WTC11 (cell line): ENCODE measurements around the gene MUC4. TPM values are rescaled to one million over a fixed set of nuclear protein-coding genes. Genes with fewer than 3 reads are reported as not detected.

Experiments used
- ATAC-seq: fragments of 200-7000 bp; cut with Tn5 transposase; 2 replicates; pipeline ENCODE4 v1.10.0; 2021; ENCODE audit warnings: mild to moderate bottlenecking, moderate library complexity
- CTCF ChIA-PET: fragments of 300-600 bp; sonication (Branson Sonifier 250); formaldehyde crosslinking; loops from one replicate; lab custom pipeline; 2021; ENCODE audit warnings: antibody characterized with exemption; lab: Charles Lee
- POLR2A ChIA-PET: fragments of 350-600 bp; sonication (Branson Sonifier 250); formaldehyde crosslinking; loops from one replicate; lab custom pipeline; 2021; ENCODE audit warnings: antibody characterized with exemption; lab: Charles Lee
- DNase-seq: peaks from one replicate; pipeline ENCODE4 v3.0.0; 2021; ENCODE audit warnings: low spot score
- H3K27ac Mint-ChIP-seq: 2 replicates; pipeline ENCODE4 v1.8.0; 2021; ENCODE audit warnings: mixed read lengths
- H3K27me3 Mint-ChIP-seq: 2 replicates; pipeline ENCODE4 v1.8.0; 2021; ENCODE audit warnings: low read depth, mild to moderate bottlenecking, moderate library complexity, mixed read lengths
- H3K36me3 Mint-ChIP-seq: 2 replicates; pipeline ENCODE4 v1.8.0; 2021; ENCODE audit warnings: mixed read lengths
- H3K4me1 Mint-ChIP-seq: 2 replicates; pipeline ENCODE4 v1.8.0; 2022; ENCODE audit warnings: mixed read lengths
- H3K4me3 Mint-ChIP-seq: 2 replicates; pipeline ENCODE4 v1.8.0; 2021; ENCODE audit warnings: mild to moderate bottlenecking, moderate library complexity, mixed read lengths
- H3K9me3 Mint-ChIP-seq: 2 replicates; pipeline ENCODE4 v1.8.0; 2021; ENCODE audit warnings: mixed read lengths
- ATF3 ChIP-seq: sonication (generic); formaldehyde crosslinking; conservative IDR thresholded peaks from 2 replicates; pipeline ENCODE4 v1.8.1; 2022; ENCODE audit warnings: mild to moderate bottlenecking, missing genetic modification reagents
- FOXK1 ChIP-seq: sonication (generic); formaldehyde crosslinking; IDR thresholded peaks from 2 replicates; pipeline ENCODE4 v1.8.0; 2022; ENCODE audit warnings: mild to moderate bottlenecking, moderate library complexity, missing genetic modification reagents
- FOXP1 ChIP-seq: sonication (generic); formaldehyde crosslinking; IDR thresholded peaks from 2 replicates; pipeline ENCODE4 v1.8.0; 2022; ENCODE audit warnings: missing genetic modification reagents, mild to moderate bottlenecking, moderate library complexity, borderline replicate concordance
- IRF2 ChIP-seq: sonication (generic); formaldehyde crosslinking; IDR thresholded peaks from 2 replicates; pipeline ENCODE4 v1.8.0; 2022; ENCODE audit warnings: low read depth, missing genetic modification reagents, borderline replicate concordance
- MYBL2 ChIP-seq: sonication (generic); formaldehyde crosslinking; IDR thresholded peaks from 2 replicates; pipeline ENCODE4 v1.8.1; 2023; ENCODE audit warnings: mild to moderate bottlenecking, moderate library complexity, missing genetic modification reagents
- NFYB ChIP-seq: sonication (generic); formaldehyde crosslinking; conservative IDR thresholded peaks from 2 replicates; pipeline ENCODE4 v1.8.0; 2022; ENCODE audit warnings: low read depth, missing genetic modification reagents
- NR2C2 ChIP-seq: sonication (generic); formaldehyde crosslinking; IDR thresholded peaks from 2 replicates; pipeline ENCODE4 v1.8.0; 2022; ENCODE audit warnings: mild to moderate bottlenecking, missing genetic modification reagents
- STAT6 ChIP-seq: sonication (generic); formaldehyde crosslinking; conservative IDR thresholded peaks from 2 replicates; pipeline ENCODE4 v1.8.1; 2023; ENCODE audit warnings: mild to moderate bottlenecking, low read depth, missing genetic modification reagents, moderate library complexity
- ZNF317 ChIP-seq: sonication (generic); formaldehyde crosslinking; IDR thresholded peaks from 2 replicates; pipeline ENCODE4 v1.8.1; 2023; ENCODE audit warnings: low read depth, mild to moderate bottlenecking, moderate library complexity, missing genetic modification reagents, borderline replicate concordance
- total RNA-seq: library from RNA; stranded (reverse); gene quantifications from 3 replicates; pipeline ENCODE4 v1.2.3, GENCODE V29; 2021
- TF ChIP-seq, protein P1 (sequence below): fragments of 250-450 bp; sonication (Bioruptor Pico); IDR thresholded peaks from 2 replicates; pipeline ENCODE4 v1.9.0; 2021; ENCODE audit warnings: mild to moderate bottlenecking
- TF ChIP-seq, protein P2 (sequence below): sonication (generic); formaldehyde crosslinking; IDR thresholded peaks from 2 replicates; pipeline ENCODE4 v1.8.0; 2023; ENCODE audit warnings: missing genetic modification reagents, mild to moderate bottlenecking, borderline replicate concordance
- TF ChIP-seq, protein P3 (sequence below): sonication (generic); formaldehyde crosslinking; IDR thresholded peaks from 2 replicates; pipeline ENCODE4 v1.8.1; 2022; ENCODE audit warnings: missing genetic modification reagents, borderline replicate concordance

The MUC4 gene
- total RNA-seq, 1 experiment from 2014 or later: 2.1 TPM

DNA sequence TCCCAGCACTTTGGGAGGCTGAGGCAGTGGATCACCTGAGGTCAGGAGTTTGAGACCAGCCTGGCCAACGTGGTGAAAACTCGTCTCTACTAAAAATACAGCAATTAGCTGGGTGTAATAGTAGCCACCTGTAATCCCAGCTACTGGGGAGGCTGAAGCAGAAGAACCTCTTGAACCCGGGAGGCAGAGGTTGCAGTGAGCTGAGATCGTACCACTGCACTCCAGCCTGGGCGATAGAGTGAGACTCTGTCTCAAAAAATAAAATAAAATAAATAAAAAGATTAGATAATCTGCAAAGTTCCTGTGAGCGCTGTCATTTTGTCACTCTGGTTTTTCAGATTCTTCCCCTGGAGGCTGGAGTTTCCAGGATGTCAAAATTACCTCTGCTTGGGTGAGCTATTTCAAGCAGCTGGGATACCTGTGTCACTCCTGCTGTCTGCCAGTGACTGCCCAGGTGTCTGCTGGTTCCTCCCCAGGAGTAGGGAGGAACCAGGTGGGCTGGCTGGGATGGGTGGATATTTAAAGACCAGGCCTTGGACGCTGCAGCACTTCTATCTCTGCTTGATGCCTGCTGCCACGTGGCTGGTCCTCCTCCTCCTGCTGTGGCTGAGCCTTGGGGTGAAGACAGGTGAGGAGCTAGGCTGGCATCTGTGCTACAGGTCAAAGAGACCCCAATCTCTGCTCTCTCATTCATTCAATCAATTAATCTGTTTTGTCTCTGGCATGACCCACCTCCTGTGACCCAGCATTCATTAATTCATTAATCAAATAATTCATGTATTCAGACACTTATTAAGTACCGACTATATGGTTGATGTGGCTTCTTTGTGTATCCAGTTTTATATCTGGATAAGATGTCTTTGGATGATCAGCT, 110.5 kb downstream of the MUC4 start:
- ChIA-PET CTCF (interaction anchor here (1.6 kb wide), 1 partner anchor 193 kb away, joined by 3 read pairs; no protein-coding TSS in a partner anchor), POLR2A (no interaction called here)
- no peak overlapping the region for H3K27ac Mint-ChIP-seq

GRCh38 chr3:195700319-195700718, 111.4 kb downstream of the MUC4 start:
- Mint-ChIP-seq H3K4me1 (peaks cover 41% of the 10 kb centered on the region), H3K27ac (no peak overlapping the region), H3K36me3 (no peaks in the 10 kb centered on the region; the same call in 1 of the 2 replicates), H3K27me3 (peaks cover 7% of the 10 kb centered on the region; the same call in 1 of the 2 replicates), H3K4me3 (no peak overlapping the region), H3K9me3 (no peaks in the 10 kb centered on the region)
- TF ChIP-seq STAT6 (CRISPR knock-in tag): no peak
- 0 out of 2 replicates have a peak, but pooled peaks have one; percentile 31 for TF ChIP-seq FOXP1 (CRISPR knock-in tag)
- POLR2A ChIA-PET: interaction anchor here (0.6 kb wide), 1 partner anchor 30 kb away, joined by 3 read pairs; no protein-coding TSS in a partner anchor
- no peak for ATAC-seq
- CTCF ChIA-PET: no interaction called here
- no peak for DNase-seq

More for the DNA sequence above, 110.5 kb downstream of the MUC4 start:
- TF ChIP-seq, protein P1, sequence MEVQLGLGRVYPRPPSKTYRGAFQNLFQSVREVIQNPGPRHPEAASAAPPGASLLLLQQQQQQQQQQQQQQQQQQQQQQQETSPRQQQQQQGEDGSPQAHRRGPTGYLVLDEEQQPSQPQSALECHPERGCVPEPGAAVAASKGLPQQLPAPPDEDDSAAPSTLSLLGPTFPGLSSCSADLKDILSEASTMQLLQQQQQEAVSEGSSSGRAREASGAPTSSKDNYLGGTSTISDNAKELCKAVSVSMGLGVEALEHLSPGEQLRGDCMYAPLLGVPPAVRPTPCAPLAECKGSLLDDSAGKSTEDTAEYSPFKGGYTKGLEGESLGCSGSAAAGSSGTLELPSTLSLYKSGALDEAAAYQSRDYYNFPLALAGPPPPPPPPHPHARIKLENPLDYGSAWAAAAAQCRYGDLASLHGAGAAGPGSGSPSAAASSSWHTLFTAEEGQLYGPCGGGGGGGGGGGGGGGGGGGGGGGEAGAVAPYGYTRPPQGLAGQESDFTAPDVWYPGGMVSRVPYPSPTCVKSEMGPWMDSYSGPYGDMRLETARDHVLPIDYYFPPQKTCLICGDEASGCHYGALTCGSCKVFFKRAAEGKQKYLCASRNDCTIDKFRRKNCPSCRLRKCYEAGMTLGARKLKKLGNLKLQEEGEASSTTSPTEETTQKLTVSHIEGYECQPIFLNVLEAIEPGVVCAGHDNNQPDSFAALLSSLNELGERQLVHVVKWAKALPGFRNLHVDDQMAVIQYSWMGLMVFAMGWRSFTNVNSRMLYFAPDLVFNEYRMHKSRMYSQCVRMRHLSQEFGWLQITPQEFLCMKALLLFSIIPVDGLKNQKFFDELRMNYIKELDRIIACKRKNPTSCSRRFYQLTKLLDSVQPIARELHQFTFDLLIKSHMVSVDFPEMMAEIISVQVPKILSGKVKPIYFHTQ: 0 out of 2 replicates have a peak, but pooled peaks have one; percentile 24
- no peak for TF ChIP-seq MYBL2 (CRISPR knock-in tag)
- H3K36me3 Mint-ChIP-seq: no peaks in the 10 kb centered on the region; the same call in 1 of the 2 replicates
- no peak for DNase-seq
- no peak overlapping the region for H3K4me3 Mint-ChIP-seq
- H3K27me3 Mint-ChIP-seq: peaks cover 9% of the 10 kb centered on the region
- H3K9me3 Mint-ChIP-seq: peaks cover 1% of the 10 kb centered on the region; the same call in 1 of the 2 replicates
- ATAC-seq: no peak
- H3K4me1 Mint-ChIP-seq: peaks cover 47% of the 10 kb centered on the region

DNA sequence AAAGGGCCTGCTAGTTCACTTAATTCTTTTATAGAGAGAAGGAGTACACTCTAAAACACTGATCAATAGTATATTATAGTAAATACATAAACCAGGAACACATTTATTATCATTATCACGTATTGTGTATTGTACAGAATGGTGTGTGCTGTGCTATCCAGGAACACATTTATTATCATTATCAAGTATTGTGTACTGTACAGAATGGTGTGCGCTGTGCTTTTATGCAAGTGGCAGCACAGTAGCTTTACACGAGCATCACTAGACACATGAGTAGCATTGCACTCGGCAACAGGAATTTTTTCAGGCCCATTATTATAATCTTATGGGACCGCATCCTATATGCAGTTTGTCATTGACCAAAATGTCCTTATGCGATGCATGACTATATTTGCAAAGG, 111.9 kb downstream of the MUC4 start:
- ChIA-PET CTCF (no interaction called here), POLR2A (interaction anchor here (0.6 kb wide), 1 partner anchor 30 kb away, joined by 3 read pairs; no protein-coding TSS in a partner anchor)
- Mint-ChIP-seq H3K4me3 (no peak overlapping the region), H3K27ac (no peak overlapping the region), H3K9me3 (no peaks in the 10 kb centered on the region), H3K36me3 (no peaks in the 10 kb centered on the region; the same call in 1 of the 2 replicates), H3K4me1 (peaks cover 37% of the 10 kb centered on the region)
- ATAC-seq: no peak
- no peak for TF ChIP-seq FOXK1 (CRISPR knock-in tag)
- TF ChIP-seq ATF3 (CRISPR knock-in tag): no peak
- TF ChIP-seq IRF2 (CRISPR knock-in tag): no peak
- no peak for TF ChIP-seq NR2C2 (CRISPR knock-in tag)
- no peak for TF ChIP-seq ZNF317 (CRISPR knock-in tag)
- TF ChIP-seq, protein P2, sequence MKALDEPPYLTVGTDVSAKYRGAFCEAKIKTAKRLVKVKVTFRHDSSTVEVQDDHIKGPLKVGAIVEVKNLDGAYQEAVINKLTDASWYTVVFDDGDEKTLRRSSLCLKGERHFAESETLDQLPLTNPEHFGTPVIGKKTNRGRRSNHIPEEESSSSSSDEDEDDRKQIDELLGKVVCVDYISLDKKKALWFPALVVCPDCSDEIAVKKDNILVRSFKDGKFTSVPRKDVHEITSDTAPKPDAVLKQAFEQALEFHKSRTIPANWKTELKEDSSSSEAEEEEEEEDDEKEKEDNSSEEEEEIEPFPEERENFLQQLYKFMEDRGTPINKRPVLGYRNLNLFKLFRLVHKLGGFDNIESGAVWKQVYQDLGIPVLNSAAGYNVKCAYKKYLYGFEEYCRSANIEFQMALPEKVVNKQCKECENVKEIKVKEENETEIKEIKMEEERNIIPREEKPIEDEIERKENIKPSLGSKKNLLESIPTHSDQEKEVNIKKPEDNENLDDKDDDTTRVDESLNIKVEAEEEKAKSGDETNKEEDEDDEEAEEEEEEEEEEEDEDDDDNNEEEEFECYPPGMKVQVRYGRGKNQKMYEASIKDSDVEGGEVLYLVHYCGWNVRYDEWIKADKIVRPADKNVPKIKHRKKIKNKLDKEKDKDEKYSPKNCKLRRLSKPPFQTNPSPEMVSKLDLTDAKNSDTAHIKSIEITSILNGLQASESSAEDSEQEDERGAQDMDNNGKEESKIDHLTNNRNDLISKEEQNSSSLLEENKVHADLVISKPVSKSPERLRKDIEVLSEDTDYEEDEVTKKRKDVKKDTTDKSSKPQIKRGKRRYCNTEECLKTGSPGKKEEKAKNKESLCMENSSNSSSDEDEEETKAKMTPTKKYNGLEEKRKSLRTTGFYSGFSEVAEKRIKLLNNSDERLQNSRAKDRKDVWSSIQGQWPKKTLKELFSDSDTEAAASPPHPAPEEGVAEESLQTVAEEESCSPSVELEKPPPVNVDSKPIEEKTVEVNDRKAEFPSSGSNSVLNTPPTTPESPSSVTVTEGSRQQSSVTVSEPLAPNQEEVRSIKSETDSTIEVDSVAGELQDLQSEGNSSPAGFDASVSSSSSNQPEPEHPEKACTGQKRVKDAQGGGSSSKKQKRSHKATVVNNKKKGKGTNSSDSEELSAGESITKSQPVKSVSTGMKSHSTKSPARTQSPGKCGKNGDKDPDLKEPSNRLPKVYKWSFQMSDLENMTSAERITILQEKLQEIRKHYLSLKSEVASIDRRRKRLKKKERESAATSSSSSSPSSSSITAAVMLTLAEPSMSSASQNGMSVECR (CRISPR knock-in tag): no peak
- TF ChIP-seq, protein P3, sequence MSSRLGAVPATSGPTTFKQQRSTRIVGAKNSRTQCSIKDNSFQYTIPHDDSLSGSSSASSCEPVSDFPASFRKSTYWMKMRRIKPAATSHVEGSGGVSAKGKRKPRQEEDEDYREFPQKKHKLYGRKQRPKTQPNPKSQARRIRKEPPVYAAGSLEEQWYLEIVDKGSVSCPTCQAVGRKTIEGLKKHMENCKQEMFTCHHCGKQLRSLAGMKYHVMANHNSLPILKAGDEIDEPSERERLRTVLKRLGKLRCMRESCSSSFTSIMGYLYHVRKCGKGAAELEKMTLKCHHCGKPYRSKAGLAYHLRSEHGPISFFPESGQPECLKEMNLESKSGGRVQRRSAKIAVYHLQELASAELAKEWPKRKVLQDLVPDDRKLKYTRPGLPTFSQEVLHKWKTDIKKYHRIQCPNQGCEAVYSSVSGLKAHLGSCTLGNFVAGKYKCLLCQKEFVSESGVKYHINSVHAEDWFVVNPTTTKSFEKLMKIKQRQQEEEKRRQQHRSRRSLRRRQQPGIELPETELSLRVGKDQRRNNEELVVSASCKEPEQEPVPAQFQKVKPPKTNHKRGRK (CRISPR knock-in tag): no peak
- no peak for TF ChIP-seq NFYB
- TF ChIP-seq, all 79 proteins: peak for 0
- H3K27me3 Mint-ChIP-seq: peaks cover 7% of the 10 kb centered on the region; the same call in 1 of the 2 replicates
- no peak for DNase-seq
